ENCODE data around the gene ANKRD22. TPM values are rescaled to one million over a fixed set of nuclear protein-coding genes. Genes with fewer than 3 reads are reported as not detected.

ANKRD22 gene
- polyA plus RNA-seq, 1 donor (not counting 4 experiments of a cell fraction or from before 2014, with no cell fraction given), result 4.4 TPM

GRCh38 chr10:88782222-88782621 is 69.4 kb downstream of the ANKRD22 start:
- Histone ChIP-seq H3K9ac (ENCODE audit: control insufficient read depth, extremely low read depth, insufficient read depth, low read length) (no peak overlapping the region), H3K27ac (ENCODE audit: control insufficient read depth, insufficient read depth, low read length) (no peak overlapping the region), H3K4me2 (ENCODE audit: control insufficient read depth, extremely low read depth, insufficient read depth, low read depth, low read length) (no peak overlapping the region), H2AFZ (ENCODE audit: control insufficient read depth, low read length) (no peak overlapping the region), H3K9me3 (ENCODE audit: control insufficient read depth, low read depth, low read length) (no peaks in the 10 kb centered on the region), H4K20me1 (ENCODE audit: control insufficient read depth, extremely low read depth, insufficient read depth, low read length) (no peaks in the 10 kb centered on the region), H3K4me3 (ENCODE audit: control insufficient read depth in 2 of 3, extremely low read depth in 1 of 3, insufficient read depth in 2 of 3, low read depth in 1 of 3, low read length in 3 of 3) (no peak overlapping the region), H3K36me3 (ENCODE audit: control insufficient read depth in 2 of 2, extremely low read depth in 1 of 2, insufficient read depth in 2 of 2, low read length in 2 of 2) (no peaks in the 10 kb centered on the region), H3K79me2 (ENCODE audit: control insufficient read depth, insufficient read depth, low read length) (no peaks in the 10 kb centered on the region), H3K9me1 (ENCODE audit: control insufficient read depth, extremely low read depth, insufficient read depth, low read length) (no peaks in the 10 kb centered on the region), H3K4me1 (ENCODE audit: control insufficient read depth, extremely low read depth, insufficient read depth, low read length) (no peaks in the 10 kb centered on the region), H3K27me3 (ENCODE audit: control insufficient read depth, extremely low read depth, insufficient read depth, low read length) (no peaks in the 10 kb centered on the region)
- FAIRE-seq (no peak), DNase-seq (ENCODE audit: low read depth, low spot score) (no peak)
- TF ChIP-seq, protein P1, sequence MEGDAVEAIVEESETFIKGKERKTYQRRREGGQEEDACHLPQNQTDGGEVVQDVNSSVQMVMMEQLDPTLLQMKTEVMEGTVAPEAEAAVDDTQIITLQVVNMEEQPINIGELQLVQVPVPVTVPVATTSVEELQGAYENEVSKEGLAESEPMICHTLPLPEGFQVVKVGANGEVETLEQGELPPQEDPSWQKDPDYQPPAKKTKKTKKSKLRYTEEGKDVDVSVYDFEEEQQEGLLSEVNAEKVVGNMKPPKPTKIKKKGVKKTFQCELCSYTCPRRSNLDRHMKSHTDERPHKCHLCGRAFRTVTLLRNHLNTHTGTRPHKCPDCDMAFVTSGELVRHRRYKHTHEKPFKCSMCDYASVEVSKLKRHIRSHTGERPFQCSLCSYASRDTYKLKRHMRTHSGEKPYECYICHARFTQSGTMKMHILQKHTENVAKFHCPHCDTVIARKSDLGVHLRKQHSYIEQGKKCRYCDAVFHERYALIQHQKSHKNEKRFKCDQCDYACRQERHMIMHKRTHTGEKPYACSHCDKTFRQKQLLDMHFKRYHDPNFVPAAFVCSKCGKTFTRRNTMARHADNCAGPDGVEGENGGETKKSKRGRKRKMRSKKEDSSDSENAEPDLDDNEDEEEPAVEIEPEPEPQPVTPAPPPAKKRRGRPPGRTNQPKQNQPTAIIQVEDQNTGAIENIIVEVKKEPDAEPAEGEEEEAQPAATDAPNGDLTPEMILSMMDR (optimal IDR thresholded peaks at IDR 0.05 in 1 of 3, IDR thresholded peaks at IDR 0.05 in 1 of 3, conservative IDR thresholded peaks at IDR 0.05 in 1 of 3; ENCODE audit: extremely low read depth in 1 of 3, insufficient read depth in 2 of 3, low read length in 3 of 3), result no peak
- no peak for TF ChIP-seq EZH2 (IDR thresholded peaks at IDR 0.05; ENCODE audit: low read length)
- dilution Hi-C loops (cut with MboI; ENCODE audit: extremely low pct_ligation_motif_present, low sequenced_read_pairs), result no loop called here

- no peak overlapping the region for H3K4me3 ChIP-seq (ENCODE audit: control insufficient read depth in 2 of 3, extremely low read depth in 1 of 3, insufficient read depth in 2 of 3, low read depth in 1 of 3, low read length in 3 of 3)
- H3K27ac ChIP-seq (ENCODE audit: control insufficient read depth, insufficient read depth, low read length), result no peak overlapping the region
- H3K4me1 ChIP-seq (ENCODE audit: control insufficient read depth, extremely low read depth, insufficient read depth, low read length), result no peaks in the 10 kb centered on the region
- H3K9me1 ChIP-seq (ENCODE audit: control insufficient read depth, extremely low read depth, insufficient read depth, low read length), result no peaks in the 10 kb centered on the region
- no peak overlapping the region for H3K4me2 ChIP-seq (ENCODE audit: control insufficient read depth, extremely low read depth, insufficient read depth, low read depth, low read length)
- H3K9me3 ChIP-seq (ENCODE audit: control insufficient read depth, low read depth, low read length), result no peaks in the 10 kb centered on the region
- TF ChIP-seq, protein P1 (optimal IDR thresholded peaks at IDR 0.05 in 1 of 3, IDR thresholded peaks at IDR 0.05 in 1 of 3, conservative IDR thresholded peaks at IDR 0.05 in 1 of 3; ENCODE audit: extremely low read depth in 1 of 3, insufficient read depth in 2 of 3, low read length in 3 of 3), result no peak
- TF ChIP-seq EZH2 (IDR thresholded peaks at IDR 0.05; ENCODE audit: low read length), result no peak
- FAIRE-seq (no peak), DNase-seq (ENCODE audit: low read depth, low spot score) (no peak)
- H3K27me3 ChIP-seq (ENCODE audit: control insufficient read depth, extremely low read depth, insufficient read depth, low read length), result no peaks in the 10 kb centered on the region
- H3K9ac ChIP-seq (ENCODE audit: control insufficient read depth, extremely low read depth, insufficient read depth, low read length), result no peak overlapping the region
- no peak overlapping the region for H2AFZ ChIP-seq (ENCODE audit: control insufficient read depth, low read length)
- no peaks in the 10 kb centered on the region for H3K36me3 ChIP-seq (ENCODE audit: control insufficient read depth in 2 of 2, extremely low read depth in 1 of 2, insufficient read depth in 2 of 2, low read length in 2 of 2)
- no peaks in the 10 kb centered on the region for H3K79me2 ChIP-seq (ENCODE audit: control insufficient read depth, insufficient read depth, low read length)
- no peaks in the 10 kb centered on the region for H4K20me1 ChIP-seq (ENCODE audit: control insufficient read depth, extremely low read depth, insufficient read depth, low read length)
- dilution Hi-C loops (cut with MboI; ENCODE audit: extremely low pct_ligation_motif_present, low sequenced_read_pairs), result no loop called here
Measured at GRCh38 chr10:88781206-88781605, 70.4 kb downstream of the ANKRD22 start.

Other genes with a start within 250 kb of the ANKRD22 start
- gene LIPF, start 187.4 kb downstream of the ANKRD22 start, polyA plus RNA-seq, result not detected in 3 replicates
- gene LIPK, start 145.6 kb downstream of the ANKRD22 start, polyA plus RNA-seq, result 0.23 to 1.3 TPM (median 0.56 TPM) in 3 replicates
- gene LIPN, start 91.8 kb downstream of the ANKRD22 start, polyA plus RNA-seq, result 0.20 to 0.30 TPM in 2 of 3 replicates, not detected in the other
- gene LIPM, start 49.1 kb downstream of the ANKRD22 start, polyA plus RNA-seq, result 0.10 to 0.67 TPM (median 0.44 TPM) in 3 replicates
- gene STAMBPL1, start 28.4 kb upstream of the ANKRD22 start, polyA plus RNA-seq, result 3.1 to 9.0 TPM (median 5.4 TPM) in 3 replicates
- gene ACTA2, start 100.9 kb upstream of the ANKRD22 start, polyA plus RNA-seq, result 3.0 to 9.3 TPM (median 3.7 TPM) in 3 replicates
- gene FAS, start 139.0 kb upstream of the ANKRD22 start, polyA plus RNA-seq, result 31.4 to 44.8 TPM (median 32.5 TPM) in 3 replicates

Measured in keratinocyte (primary cell).